Peyer's patch (tissue), 4 donors: ENCODE data around the gene DIPK1B. TPM values are rescaled to one million over a fixed set of nuclear protein-coding genes. Genes with fewer than 3 reads are reported as not detected.
"Not testable (repeated sequence)": the region's sequence is repeated elsewhere in the genome, so short reads cannot be mapped to it uniquely, and the experiment has no call there.

Experiments used
- DNase-seq, 3 donors: peaks; one replicate each; pipeline ENCODE4 v3.0.0-alpha.2; 2017 to 2019
- H3K27ac ChIP-seq, 4 donors: fragments of 200-600 bp; sonication (generic); one replicate each; pipeline ENCODE4 v1.5.1; 2016 to 2019
- H3K27me3 ChIP-seq, 2 donors: fragments of 200-600 bp; sonication (generic); one replicate each; pipeline ENCODE4 v1.5.1; 2019
- H3K36me3 ChIP-seq, 3 donors: fragments of 200-600 bp; sonication (generic); one replicate each; pipeline ENCODE4 v1.5.1; 2016 to 2019
- H3K4me1 ChIP-seq, 4 donors: fragments of 200-600 bp; sonication (generic); one replicate each; pipeline ENCODE4 v1.5.1; 2016 to 2019
- H3K4me3 ChIP-seq, 4 donors: fragments of 200-600 bp; sonication (generic); 1 replicate in 3 of 4; 2 replicates in 1 of 4; pipeline ENCODE4 v1.5.1; 2016 to 2019; ENCODE audit warnings: mild to moderate bottlenecking in 1 of 4
- H3K9me3 ChIP-seq, 4 donors: fragments of 200-600 bp; sonication (generic); one replicate each; pipeline ENCODE4 v1.5.1; 2016 to 2019; ENCODE audit warnings: mild to moderate bottlenecking in 1 of 4
- CTCF ChIP-seq, 6 experiments: fragments of 450-650 bp in 4 of 6; fragments of 200-600 bp in 2 of 6; sonication (generic) in 1 of 6; IDR thresholded peaks; one replicate each; pipeline ENCODE4 v1.5.1; 2017 to 2019; ENCODE audit warnings: antibody characterized with exemption in 6 of 6, mild to moderate bottlenecking in 3 of 6, moderate library complexity in 1 of 6
- POLR2A ChIP-seq, 2 donors: fragments of 450-650 bp; IDR thresholded peaks; one replicate each; pipeline ENCODE4 v1.5.1; 2017; ENCODE audit warnings: antibody characterized with exemption in 2 of 2, mild to moderate bottlenecking in 2 of 2, moderate library complexity in 2 of 2
- small RNA-seq, 2 donors: library from RNA; depleted of rRNA; stranded (forward); fragments of <200 nt; gene quantifications; one replicate each; pipeline ENCODE3, GENCODE V24; 2016
- total RNA-seq, 4 donors: library from RNA; depleted of rRNA; stranded (reverse); fragments of >200 nt; gene quantifications; one replicate each; pipeline ENCODE4 v1.1.0, GENCODE V29; 2016

DIPK1B gene
- total RNA-seq, 4 donors from 2014 or later = 0.70 to 5.8 (median 2.6) TPM

DNA sequence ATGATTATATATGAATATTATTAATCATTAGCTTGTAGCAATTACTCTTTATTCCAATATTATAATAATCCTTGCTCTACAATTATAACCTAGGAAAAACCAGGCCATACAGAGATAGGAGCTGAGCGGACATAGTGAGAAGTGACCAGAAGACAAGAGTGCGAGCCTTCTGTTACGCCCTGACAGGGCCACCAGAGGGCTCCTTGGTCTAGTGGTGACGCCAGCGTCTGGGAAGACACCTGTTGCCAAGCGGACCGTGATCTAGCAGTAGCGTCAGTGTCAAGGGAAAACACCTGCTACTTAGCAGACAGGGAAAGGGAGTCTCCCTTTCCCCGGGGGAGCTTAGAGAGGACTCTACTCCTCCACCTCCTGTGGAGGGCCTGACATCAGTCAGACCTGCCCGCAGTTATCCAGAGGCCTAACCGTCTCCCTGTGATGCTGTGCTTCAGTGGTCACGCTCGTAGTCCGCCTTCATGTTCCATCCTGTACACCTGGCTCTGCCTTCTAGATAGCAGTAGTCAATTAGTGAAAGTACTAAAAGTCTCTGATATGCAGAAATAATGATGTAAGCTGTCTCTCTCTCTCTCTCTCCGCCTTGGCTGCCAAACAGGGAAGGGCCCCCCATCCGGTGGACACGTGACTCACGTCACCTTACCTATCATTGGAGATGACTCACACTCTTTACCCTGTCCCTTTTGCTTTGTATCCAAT, 54.2 kb downstream of the DIPK1B start:
- H3K27me3 ChIP-seq = not testable (repeated sequence)

DNA sequence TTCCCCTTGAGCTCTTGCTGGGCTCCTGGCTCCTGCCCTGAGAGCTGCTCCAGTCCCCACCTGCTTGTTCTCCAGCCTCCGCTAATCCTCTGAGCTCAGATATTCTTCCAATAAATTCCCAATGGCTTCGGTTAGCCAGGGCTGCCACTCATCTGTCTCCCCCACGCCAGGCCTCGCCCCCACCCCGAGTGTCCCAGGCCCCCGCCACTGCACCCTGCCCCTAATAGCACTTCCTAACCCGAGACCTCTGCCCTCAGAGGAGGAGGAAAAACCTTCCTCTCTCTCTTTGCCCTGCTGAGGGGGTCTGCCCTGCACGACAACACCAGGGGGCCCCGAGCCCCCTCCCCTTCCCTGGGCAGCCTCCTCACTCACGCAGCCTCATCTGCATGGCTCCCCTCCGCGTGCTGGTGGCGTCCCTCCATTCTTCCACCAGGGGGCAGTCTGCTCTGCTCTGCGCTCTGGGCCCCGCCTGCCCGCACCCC, 57.4 kb downstream of the DIPK1B start:
- peaks cover 0 to 3% (median 0%) of the 10 kb centered on the region in 4 donors for H3K4me1 ChIP-seq
- TF ChIP-seq POLR2A (IDR thresholded peaks at IDR 0.05) = no peak
- TF ChIP-seq CTCF (IDR thresholded peaks at IDR 0.05) = peak in 5 of 6 experiments; percentile 29 to 54 (median 47)
- H3K9me3 ChIP-seq = no peaks in the 10 kb centered on the region
- no peaks in the 10 kb centered on the region for H3K27me3 ChIP-seq
- H3K36me3 ChIP-seq = no peaks in the 10 kb centered on the region
- H3K4me3 ChIP-seq = no peak overlapping the region
- DNase-seq = peak in 2 of 3 donors; percentile 67
- no peak overlapping the region for H3K27ac ChIP-seq

More for the DNA sequence above, 54.2 kb downstream of the DIPK1B start:
- not testable (repeated sequence) for H3K9me3 ChIP-seq, H3K4me1 ChIP-seq, H3K36me3 ChIP-seq, H3K4me3 ChIP-seq
- peak in 2 of 6 experiments; percentile 35 to 41 for TF ChIP-seq CTCF (IDR thresholded peaks at IDR 0.05)
- DNase-seq = peak; percentile 69 to 86 (median 75)
- H3K27ac ChIP-seq = peak overlapping the region in 2 of 4 donors; percentile 40 to 57

DNA sequence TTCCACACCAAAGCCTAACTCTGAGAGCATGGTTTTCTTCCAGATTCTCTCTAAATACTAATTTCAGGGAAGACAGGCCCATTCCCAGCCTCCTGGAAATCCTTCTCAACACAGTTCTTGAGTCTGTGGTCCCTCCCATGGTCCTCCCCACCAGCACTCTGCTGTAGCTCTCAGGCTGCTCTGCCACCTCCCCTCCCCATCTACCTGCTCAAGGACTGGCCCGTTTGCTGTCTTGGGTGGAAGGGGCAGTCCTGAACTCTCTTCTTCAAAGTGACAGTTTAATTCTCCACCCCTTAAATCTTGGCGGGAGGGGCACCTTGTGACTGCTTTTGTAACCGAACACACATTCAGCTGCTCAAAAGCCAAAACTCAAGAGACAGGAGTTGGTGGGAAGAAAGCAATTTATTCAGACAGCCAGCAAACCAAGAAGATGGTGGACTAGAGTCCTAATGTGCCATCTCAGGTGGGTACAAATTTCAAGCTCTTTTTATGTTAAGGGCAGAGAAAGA, 59.6 kb downstream of the DIPK1B start:
- TF ChIP-seq CTCF (IDR thresholded peaks at IDR 0.05) (no peak), POLR2A (IDR thresholded peaks at IDR 0.05) (no peak)
- H3K9me3 ChIP-seq = no peaks in the 10 kb centered on the region
- DNase-seq = no peak
- no peak overlapping the region for H3K4me3 ChIP-seq
- H3K4me1 ChIP-seq = no peaks in the 10 kb centered on the region
- H3K27me3 ChIP-seq = no peaks in the 10 kb centered on the region
- H3K27ac ChIP-seq = no peak overlapping the region
- H3K36me3 ChIP-seq = no peaks in the 10 kb centered on the region

DNA sequence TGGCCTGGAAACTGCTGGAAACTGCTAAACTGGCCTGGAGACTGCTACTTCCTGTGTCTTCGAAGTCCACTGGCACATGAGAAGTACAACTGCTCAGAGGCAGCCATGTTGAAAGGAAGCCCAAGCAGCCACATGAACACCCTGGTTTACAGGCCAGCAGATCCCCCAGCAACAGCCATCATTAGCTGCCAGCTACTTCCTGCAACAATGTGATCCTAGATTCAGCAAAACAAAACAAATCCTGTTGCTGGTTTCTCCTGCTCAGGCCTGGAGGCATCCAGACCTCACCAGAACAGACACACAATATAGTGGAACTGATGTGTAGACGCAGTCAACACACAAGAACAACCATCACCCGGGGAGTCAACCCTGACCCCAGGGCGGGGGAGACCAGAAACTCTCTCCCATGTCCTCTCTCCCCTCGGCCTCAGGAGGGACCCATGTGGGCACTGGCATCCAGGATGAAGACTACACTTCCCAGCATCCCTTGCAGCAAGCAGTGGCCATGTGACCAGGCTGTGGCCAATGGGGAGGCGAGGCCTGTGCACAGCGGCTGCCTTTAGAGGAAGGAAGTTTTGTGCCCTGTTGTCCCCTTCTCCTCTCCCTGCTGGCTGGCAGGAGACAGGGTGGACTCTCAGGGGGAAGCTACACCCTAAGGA, 61.1 kb downstream of the DIPK1B start:
- H3K27ac ChIP-seq = no peak overlapping the region
- H3K36me3 ChIP-seq = no peaks in the 10 kb centered on the region
- H3K9me3 ChIP-seq = no peaks in the 10 kb centered on the region
- no peak overlapping the region for H3K4me3 ChIP-seq
- no peaks in the 10 kb centered on the region for H3K4me1 ChIP-seq
- peak in 1 of 3 donors; percentile 64 for DNase-seq
- no peaks in the 10 kb centered on the region for H3K27me3 ChIP-seq
- TF ChIP-seq POLR2A (IDR thresholded peaks at IDR 0.05) = no peak
- no peak for TF ChIP-seq CTCF (IDR thresholded peaks at IDR 0.05)

Small RNAs within 50 kb of the gene (small RNA-seq; reads per million reads assigned to genes)
- gene MIR126 (136 to 493 reads per million in 2 donors), gene MIR6722 (0 reads per million in 2 donors)

Other genes with a start within 250 kb of the DIPK1B start
- 10 to 100 TPM; 63.5 to 80.8 (median 74.6) TPM for gene SEC16A, start 229.5 kb upstream of the DIPK1B start, total RNA-seq
- 10 to 100 TPM; 38.2 to 95.7 (median 53.8) TPM for gene NOTCH1, start 166.5 kb upstream of the DIPK1B start, total RNA-seq
- gene EGFL7, start 49.7 kb upstream of the DIPK1B start, total RNA-seq = 10 to 100 TPM; 21.5 to 77.6 (median 46.0) TPM
- 100 to 1,000 TPM in 3 of 4 donors, 10 to 100 TPM in 1; 97.4 to 802 (median 479) TPM for gene AGPAT2, start 25.1 kb upstream of the DIPK1B start, total RNA-seq
- gene LCN10, start 30.4 kb downstream of the DIPK1B start, total RNA-seq = 10 to 100 TPM in 1 of 4 donors, 1 to 10 TPM in 3; 1.1 to 28.1 (median 4.4) TPM
- gene LCN6, start 36.0 kb downstream of the DIPK1B start, total RNA-seq = 10 to 100 TPM in 1 of 4 donors, 1 to 10 TPM in 3; 4.7 to 17.3 (median 5.6) TPM
- not detected for gene LCN8, start 45.7 kb downstream of the DIPK1B start, total RNA-seq
- 1 to 10 TPM in 2 of 4 donors, not detected in 2; 1.5 to 9.3 TPM for gene LCN15, start 51.9 kb downstream of the DIPK1B start, total RNA-seq
- 100 to 1,000 TPM in 3 of 4 donors, 10 to 100 TPM in 1; 52.0 to 240 (median 187) TPM for gene TMEM141, start 78.8 kb downstream of the DIPK1B start, total RNA-seq
- 10 to 100 TPM; 16.6 to 69.9 (median 46.0) TPM for gene CCDC183, start 83.8 kb downstream of the DIPK1B start, total RNA-seq
- 100 to 1,000 TPM in 3 of 4 donors, 10 to 100 TPM in 1; 98.4 to 187 (median 134) TPM for gene RABL6, start 95.4 kb downstream of the DIPK1B start, total RNA-seq
- gene AJM1, start 129.9 kb downstream of the DIPK1B start, total RNA-seq = 10 to 100 TPM in 2 of 4 donors, 1 to 10 TPM in 2; 4.1 to 17.4 (median 9.2) TPM
- gene PHPT1, start 136.8 kb downstream of the DIPK1B start, total RNA-seq = 100 to 1,000 TPM in 2 of 4 donors, 10 to 100 TPM in 2; 66.0 to 120 (median 96.5) TPM
- 10 to 100 TPM; 30.8 to 50.4 (median 41.4) TPM for gene MAMDC4, start 139.8 kb downstream of the DIPK1B start, total RNA-seq
- 100 to 1,000 TPM; 299 to 676 (median 475) TPM for gene EDF1, start 153.7 kb downstream of the DIPK1B start, total RNA-seq
- gene TRAF2, start 173.9 kb downstream of the DIPK1B start, total RNA-seq = 10 to 100 TPM; 17.5 to 75.1 (median 22.2) TPM
- 100 to 1,000 TPM; 247 to 470 (median 336) TPM for gene FBXW5, start 232.2 kb downstream of the DIPK1B start, total RNA-seq
- 100 to 1,000 TPM in 1 of 4 donors, 10 to 100 TPM in 2, not detected in 1; 24.9 to 148 (median 66.2) TPM for gene C8G, start 232.7 kb downstream of the DIPK1B start, total RNA-seq
- gene LCN12, start 239.7 kb downstream of the DIPK1B start, total RNA-seq = 1 to 10 TPM in 3 of 4 donors, not detected in 1; 1.8 to 8.7 (median 7.9) TPM